ENCODE results near the gene TMEM184A. TPM values are rescaled to one million over a fixed set of nuclear protein-coding genes. Genes with fewer than 3 reads are reported as not detected.
A peak's percentile ranks its signal among the peaks of the same experiment; 100 is the strongest.

The TMEM184A gene
- total and polyA plus RNA-seq, 2 of the 13 experiments (the other 11 are each of a cell fraction or from before 2014, with no cell fraction given): 9.5 to 20.4 TPM

- TF ChIP-seq ZBTB34 (CRISPR knock-in tag; IDR thresholded peaks at IDR 0.05): no peak
- no peak for TF ChIP-seq IKZF4 (CRISPR knock-in tag; IDR thresholded peaks at IDR 0.05; ENCODE audit: borderline replicate concordance, low read depth, not compliant biosample characterization)
- no peak for TF ChIP-seq SP2 (CRISPR knock-in tag; IDR thresholded peaks at IDR 0.05)
- TF ChIP-seq MED1 (CRISPR knock-in tag; IDR thresholded peaks at IDR 0.05): peak; percentile 57
- TF ChIP-seq SAP130 (CRISPR knock-in tag; IDR thresholded peaks at IDR 0.05; ENCODE audit: low read depth): peak; percentile 72
- TF ChIP-seq POLR2A (IDR thresholded peaks at IDR 0.05; ENCODE audit: insufficient read depth in 1 of 2, low read depth in 2 of 2, low read length in 2 of 2): peak in 1 of 2 experiments; percentile 41; a peak in 1 of 4 replicates
- TF ChIP-seq ISL2 (CRISPR knock-in tag; IDR thresholded peaks at IDR 0.05): no peak
- TF ChIP-seq, protein P1, sequence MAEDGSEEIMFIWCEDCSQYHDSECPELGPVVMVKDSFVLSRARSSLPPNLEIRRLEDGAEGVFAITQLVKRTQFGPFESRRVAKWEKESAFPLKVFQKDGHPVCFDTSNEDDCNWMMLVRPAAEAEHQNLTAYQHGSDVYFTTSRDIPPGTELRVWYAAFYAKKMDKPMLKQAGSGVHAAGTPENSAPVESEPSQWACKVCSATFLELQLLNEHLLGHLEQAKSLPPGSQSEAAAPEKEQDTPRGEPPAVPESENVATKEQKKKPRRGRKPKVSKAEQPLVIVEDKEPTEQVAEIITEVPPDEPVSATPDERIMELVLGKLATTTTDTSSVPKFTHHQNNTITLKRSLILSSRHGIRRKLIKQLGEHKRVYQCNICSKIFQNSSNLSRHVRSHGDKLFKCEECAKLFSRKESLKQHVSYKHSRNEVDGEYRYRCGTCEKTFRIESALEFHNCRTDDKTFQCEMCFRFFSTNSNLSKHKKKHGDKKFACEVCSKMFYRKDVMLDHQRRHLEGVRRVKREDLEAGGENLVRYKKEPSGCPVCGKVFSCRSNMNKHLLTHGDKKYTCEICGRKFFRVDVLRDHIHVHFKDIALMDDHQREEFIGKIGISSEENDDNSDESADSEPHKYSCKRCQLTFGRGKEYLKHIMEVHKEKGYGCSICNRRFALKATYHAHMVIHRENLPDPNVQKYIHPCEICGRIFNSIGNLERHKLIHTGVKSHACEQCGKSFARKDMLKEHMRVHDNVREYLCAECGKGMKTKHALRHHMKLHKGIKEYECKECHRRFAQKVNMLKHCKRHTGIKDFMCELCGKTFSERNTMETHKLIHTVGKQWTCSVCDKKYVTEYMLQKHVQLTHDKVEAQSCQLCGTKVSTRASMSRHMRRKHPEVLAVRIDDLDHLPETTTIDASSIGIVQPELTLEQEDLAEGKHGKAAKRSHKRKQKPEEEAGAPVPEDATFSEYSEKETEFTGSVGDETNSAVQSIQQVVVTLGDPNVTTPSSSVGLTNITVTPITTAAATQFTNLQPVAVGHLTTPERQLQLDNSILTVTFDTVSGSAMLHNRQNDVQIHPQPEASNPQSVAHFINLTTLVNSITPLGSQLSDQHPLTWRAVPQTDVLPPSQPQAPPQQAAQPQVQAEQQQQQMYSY (CRISPR knock-in tag; IDR thresholded peaks at IDR 0.05): 0 out of 2 replicates have a peak, but pooled peaks have one; percentile 19
- TF ChIP-seq FOXA3 (CRISPR knock-in tag; IDR thresholded peaks at IDR 0.05): no peak
- no peak for TF ChIP-seq JUND (CRISPR knock-in tag; IDR thresholded peaks at IDR 0.05)
- TF ChIP-seq, protein P2, sequence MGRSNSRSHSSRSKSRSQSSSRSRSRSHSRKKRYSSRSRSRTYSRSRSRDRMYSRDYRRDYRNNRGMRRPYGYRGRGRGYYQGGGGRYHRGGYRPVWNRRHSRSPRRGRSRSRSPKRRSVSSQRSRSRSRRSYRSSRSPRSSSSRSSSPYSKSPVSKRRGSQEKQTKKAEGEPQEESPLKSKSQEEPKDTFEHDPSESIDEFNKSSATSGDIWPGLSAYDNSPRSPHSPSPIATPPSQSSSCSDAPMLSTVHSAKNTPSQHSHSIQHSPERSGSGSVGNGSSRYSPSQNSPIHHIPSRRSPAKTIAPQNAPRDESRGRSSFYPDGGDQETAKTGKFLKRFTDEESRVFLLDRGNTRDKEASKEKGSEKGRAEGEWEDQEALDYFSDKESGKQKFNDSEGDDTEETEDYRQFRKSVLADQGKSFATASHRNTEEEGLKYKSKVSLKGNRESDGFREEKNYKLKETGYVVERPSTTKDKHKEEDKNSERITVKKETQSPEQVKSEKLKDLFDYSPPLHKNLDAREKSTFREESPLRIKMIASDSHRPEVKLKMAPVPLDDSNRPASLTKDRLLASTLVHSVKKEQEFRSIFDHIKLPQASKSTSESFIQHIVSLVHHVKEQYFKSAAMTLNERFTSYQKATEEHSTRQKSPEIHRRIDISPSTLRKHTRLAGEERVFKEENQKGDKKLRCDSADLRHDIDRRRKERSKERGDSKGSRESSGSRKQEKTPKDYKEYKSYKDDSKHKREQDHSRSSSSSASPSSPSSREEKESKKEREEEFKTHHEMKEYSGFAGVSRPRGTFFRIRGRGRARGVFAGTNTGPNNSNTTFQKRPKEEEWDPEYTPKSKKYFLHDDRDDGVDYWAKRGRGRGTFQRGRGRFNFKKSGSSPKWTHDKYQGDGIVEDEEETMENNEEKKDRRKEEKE (IDR thresholded peaks at IDR 0.05): no peak
- peak; percentile 85 for TF ChIP-seq ZNF687 (CRISPR knock-in tag; IDR thresholded peaks at IDR 0.05)
- peak; percentile 52; the same call in 1 of the 2 replicates for TF ChIP-seq NRL (CRISPR knock-in tag; IDR thresholded peaks at IDR 0.05; ENCODE audit: borderline replicate concordance)
- TF ChIP-seq MTF2 (CRISPR knock-in tag; IDR thresholded peaks at IDR 0.05; ENCODE audit: borderline replicate concordance): no peak
- no peak for TF ChIP-seq PAF1 (CRISPR knock-in tag; IDR thresholded peaks at IDR 0.05)
- no peak for TF ChIP-seq ZNF143 (CRISPR knock-in tag; IDR thresholded peaks at IDR 0.05)
- TF ChIP-seq SRY (CRISPR knock-in tag; IDR thresholded peaks at IDR 0.05): peak; percentile 70
- no peak for TF ChIP-seq SMC3 (IDR thresholded peaks at IDR 0.05; ENCODE audit: low read length)
- TF ChIP-seq POLR2AphosphoS5 (IDR thresholded peaks at IDR 0.05; ENCODE audit: low read depth, low read length): peak; percentile 33; the same call in 1 of the 2 replicates
Observed at GRCh38 chr7:1531263-1531978, 24.6 kb downstream of the TMEM184A start (continued).

All from HepG2 (cell line).